ENCODE results near the gene LDLRAD3.
A peak's percentile ranks its signal among the peaks of the same experiment; 100 is the strongest.

Gene LDLRAD3

GRCh38 chr11:36054628-36055027 lies 110.8 kb downstream of the LDLRAD3 start:
- no peak for ATAC-seq
- no peak for TF ChIP-seq CSRNP3 (CRISPR knock-in tag; IDR thresholded peaks at IDR 0.05)
- TF ChIP-seq ZC3H10 (CRISPR knock-in tag; IDR thresholded peaks at IDR 0.05), result no peak
- TF ChIP-seq ZFP30 (CRISPR knock-in tag; IDR thresholded peaks at IDR 0.05), result no peak
- no peak for TF ChIP-seq OSR1 (CRISPR knock-in tag; IDR thresholded peaks at IDR 0.05)
- no peak for TF ChIP-seq TOX (CRISPR knock-in tag; IDR thresholded peaks at IDR 0.05; ENCODE audit: borderline replicate concordance)
- TF ChIP-seq GLIS3 (CRISPR knock-in tag; IDR thresholded peaks at IDR 0.05), result no peak
- TF ChIP-seq ZNF70 (CRISPR knock-in tag; IDR thresholded peaks at IDR 0.05), result no peak
- no peak for TF ChIP-seq CSDC2 (CRISPR knock-in tag; IDR thresholded peaks at IDR 0.05)
- TF ChIP-seq ESRRG (CRISPR knock-in tag; IDR thresholded peaks at IDR 0.05), result no peak
- TF ChIP-seq ZNF565 (CRISPR knock-in tag; conservative IDR thresholded peaks at IDR 0.05; ENCODE audit: low read depth), result no peak
- TF ChIP-seq ARNTL (CRISPR knock-in tag; IDR thresholded peaks at IDR 0.05; ENCODE audit: borderline replicate concordance, low read depth), result no peak

GRCh38 chr11:36056160-36056751 lies 112.4 kb downstream of the LDLRAD3 start:
- TF ChIP-seq CSRNP3 (CRISPR knock-in tag; IDR thresholded peaks at IDR 0.05) (no peak), CREB5 (CRISPR knock-in tag; IDR thresholded peaks at IDR 0.05; ENCODE audit: low read depth) (no peak), ESRRG (CRISPR knock-in tag; IDR thresholded peaks at IDR 0.05) (no peak), TOX (CRISPR knock-in tag; IDR thresholded peaks at IDR 0.05; ENCODE audit: borderline replicate concordance) (no peak), ISL1 (CRISPR knock-in tag; IDR thresholded peaks at IDR 0.05) (no peak), PATZ1 (CRISPR knock-in tag; IDR thresholded peaks at IDR 0.05; ENCODE audit: borderline replicate concordance) (no peak), CSDC2 (CRISPR knock-in tag; IDR thresholded peaks at IDR 0.05) (no peak), SNAI2 (CRISPR knock-in tag; IDR thresholded peaks at IDR 0.05) (no peak), PPARA (CRISPR knock-in tag; IDR thresholded peaks at IDR 0.05; ENCODE audit: borderline replicate concordance) (no peak), ZFP3 (CRISPR knock-in tag; IDR thresholded peaks at IDR 0.05) (no peak), ZNF8 (CRISPR knock-in tag; IDR thresholded peaks at IDR 0.05) (no peak), ZC3H10 (CRISPR knock-in tag; IDR thresholded peaks at IDR 0.05) (no peak), RARB (CRISPR knock-in tag; IDR thresholded peaks at IDR 0.05) (no peak), ZNF70 (CRISPR knock-in tag; IDR thresholded peaks at IDR 0.05) (no peak), ARNTL (CRISPR knock-in tag; IDR thresholded peaks at IDR 0.05; ENCODE audit: borderline replicate concordance, low read depth) (no peak), ZNF565 (CRISPR knock-in tag; conservative IDR thresholded peaks at IDR 0.05; ENCODE audit: low read depth) (no peak), OSR1 (CRISPR knock-in tag; IDR thresholded peaks at IDR 0.05) (no peak), BACH2 (CRISPR knock-in tag; IDR thresholded peaks at IDR 0.05; ENCODE audit: borderline replicate concordance) (no peak)
- TF ChIP-seq, protein P1, sequence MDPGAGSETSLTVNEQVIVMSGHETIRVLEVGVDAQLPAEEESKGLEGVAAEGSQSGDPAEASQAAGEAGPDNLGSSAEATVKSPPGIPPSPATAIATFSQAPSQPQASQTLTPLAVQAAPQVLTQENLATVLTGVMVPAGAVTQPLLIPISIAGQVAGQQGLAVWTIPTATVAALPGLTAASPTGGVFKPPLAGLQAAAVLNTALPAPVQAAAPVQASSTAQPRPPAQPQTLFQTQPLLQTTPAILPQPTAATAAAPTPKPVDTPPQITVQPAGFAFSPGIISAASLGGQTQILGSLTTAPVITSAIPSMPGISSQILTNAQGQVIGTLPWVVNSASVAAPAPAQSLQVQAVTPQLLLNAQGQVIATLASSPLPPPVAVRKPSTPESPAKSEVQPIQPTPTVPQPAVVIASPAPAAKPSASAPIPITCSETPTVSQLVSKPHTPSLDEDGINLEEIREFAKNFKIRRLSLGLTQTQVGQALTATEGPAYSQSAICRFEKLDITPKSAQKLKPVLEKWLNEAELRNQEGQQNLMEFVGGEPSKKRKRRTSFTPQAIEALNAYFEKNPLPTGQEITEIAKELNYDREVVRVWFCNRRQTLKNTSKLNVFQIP (CRISPR knock-in tag; IDR thresholded peaks at IDR 0.05; ENCODE audit: borderline replicate concordance, low read depth), result no peak
- ATAC-seq, result peak; percentile 84

- no peak for ATAC-seq
- TF ChIP-seq ZFP3 (CRISPR knock-in tag; IDR thresholded peaks at IDR 0.05), result no peak
- TF ChIP-seq PPARA (CRISPR knock-in tag; IDR thresholded peaks at IDR 0.05; ENCODE audit: borderline replicate concordance), result no peak
- TF ChIP-seq ZNF8 (CRISPR knock-in tag; IDR thresholded peaks at IDR 0.05), result no peak
- TF ChIP-seq CSRNP3 (CRISPR knock-in tag; IDR thresholded peaks at IDR 0.05), result no peak
- TF ChIP-seq TOX (CRISPR knock-in tag; IDR thresholded peaks at IDR 0.05; ENCODE audit: borderline replicate concordance), result no peak
- no peak for TF ChIP-seq GLIS3 (CRISPR knock-in tag; IDR thresholded peaks at IDR 0.05)
- TF ChIP-seq BACH2 (CRISPR knock-in tag; IDR thresholded peaks at IDR 0.05; ENCODE audit: borderline replicate concordance), result no peak
- no peak for TF ChIP-seq ZC3H10 (CRISPR knock-in tag; IDR thresholded peaks at IDR 0.05)
- no peak for TF ChIP-seq SNAI2 (CRISPR knock-in tag; IDR thresholded peaks at IDR 0.05)
- no peak for TF ChIP-seq OSR1 (CRISPR knock-in tag; IDR thresholded peaks at IDR 0.05)
- no peak for TF ChIP-seq TSHZ2 (CRISPR knock-in tag; IDR thresholded peaks at IDR 0.05)
- TF ChIP-seq ESRRG (CRISPR knock-in tag; IDR thresholded peaks at IDR 0.05), result no peak
- TF ChIP-seq ZFP30 (CRISPR knock-in tag; IDR thresholded peaks at IDR 0.05), result no peak
- no peak for TF ChIP-seq CSDC2 (CRISPR knock-in tag; IDR thresholded peaks at IDR 0.05)
- TF ChIP-seq RARB (CRISPR knock-in tag; IDR thresholded peaks at IDR 0.05), result no peak
Observed at GRCh38 chr11:36057379-36058042, 113.6 kb downstream of the LDLRAD3 start.

Data from SK-N-SH treated with all-trans-retinoic acid at 6 μM for 48 hours (cell line).